DOHH2 (cell line): ENCODE data around the gene C1QTNF1.
"Not testable (repeated sequence)": the region's sequence is repeated elsewhere in the genome, so short reads cannot be mapped to it uniquely, and the experiment has no call there.

Experiments used
- EZH2phosphoT487 ChIP-seq: fragments of 200-600 bp; sonication (generic); IDR thresholded peaks from 2 replicates; pipeline ENCODE4 v1.6.1; 2017; ENCODE audit warnings: borderline replicate concordance, mild to moderate bottlenecking, antibody characterized with exemption, low read length, moderate library complexity, mixed read lengths
- TF ChIP-seq, protein P1 (sequence below): fragments of 200-600 bp; sonication (generic); IDR thresholded peaks from one replicate; pipeline ENCODE4 v1.5.1; 2014; ENCODE audit warnings: antibody characterized with exemption, mild to moderate bottlenecking, low read depth, low read length; ENCODE audit not compliant: poor library complexity, severe bottlenecking

DNA sequence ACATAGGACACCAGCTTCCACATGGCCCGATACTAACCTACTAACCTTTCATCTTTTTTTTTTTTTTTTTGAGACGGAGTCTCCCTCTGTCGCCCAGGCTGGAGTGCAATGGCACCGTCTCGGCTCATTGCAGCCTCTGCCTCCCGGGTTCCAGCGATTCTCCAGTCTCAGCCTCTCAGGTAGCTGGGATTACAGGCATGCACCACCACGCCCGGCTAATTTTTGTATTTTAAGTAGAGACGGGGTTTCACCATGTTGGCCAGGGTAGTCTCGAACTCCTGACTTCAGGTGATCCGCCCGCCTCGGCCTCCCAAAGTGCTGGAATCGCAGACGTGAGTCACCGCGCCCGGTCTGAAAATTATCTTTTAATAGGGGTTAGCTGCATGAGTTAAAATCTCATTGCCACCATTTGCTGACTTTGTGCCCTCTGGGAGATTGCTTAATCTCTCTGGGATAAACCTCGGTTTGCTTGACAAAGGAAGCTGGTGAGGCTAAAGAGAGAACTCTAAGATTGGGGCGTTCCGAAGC is 50.2 kb downstream of the C1QTNF1 start:
- TF ChIP-seq, protein P1, sequence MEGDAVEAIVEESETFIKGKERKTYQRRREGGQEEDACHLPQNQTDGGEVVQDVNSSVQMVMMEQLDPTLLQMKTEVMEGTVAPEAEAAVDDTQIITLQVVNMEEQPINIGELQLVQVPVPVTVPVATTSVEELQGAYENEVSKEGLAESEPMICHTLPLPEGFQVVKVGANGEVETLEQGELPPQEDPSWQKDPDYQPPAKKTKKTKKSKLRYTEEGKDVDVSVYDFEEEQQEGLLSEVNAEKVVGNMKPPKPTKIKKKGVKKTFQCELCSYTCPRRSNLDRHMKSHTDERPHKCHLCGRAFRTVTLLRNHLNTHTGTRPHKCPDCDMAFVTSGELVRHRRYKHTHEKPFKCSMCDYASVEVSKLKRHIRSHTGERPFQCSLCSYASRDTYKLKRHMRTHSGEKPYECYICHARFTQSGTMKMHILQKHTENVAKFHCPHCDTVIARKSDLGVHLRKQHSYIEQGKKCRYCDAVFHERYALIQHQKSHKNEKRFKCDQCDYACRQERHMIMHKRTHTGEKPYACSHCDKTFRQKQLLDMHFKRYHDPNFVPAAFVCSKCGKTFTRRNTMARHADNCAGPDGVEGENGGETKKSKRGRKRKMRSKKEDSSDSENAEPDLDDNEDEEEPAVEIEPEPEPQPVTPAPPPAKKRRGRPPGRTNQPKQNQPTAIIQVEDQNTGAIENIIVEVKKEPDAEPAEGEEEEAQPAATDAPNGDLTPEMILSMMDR, result not testable (repeated sequence)
- TF ChIP-seq EZH2phosphoT487, result not testable (repeated sequence)
